Measurements from ENCODE around the gene MUSK. TPM values are rescaled to one million over a fixed set of nuclear protein-coding genes. Genes with fewer than 3 reads are reported as not detected.

The MUSK gene
- total and polyA plus RNA-seq, 2 donors (not counting 3 experiments of a cell fraction or from before 2014, with no cell fraction given): 0.08 TPM; not detected in 1

DNA sequence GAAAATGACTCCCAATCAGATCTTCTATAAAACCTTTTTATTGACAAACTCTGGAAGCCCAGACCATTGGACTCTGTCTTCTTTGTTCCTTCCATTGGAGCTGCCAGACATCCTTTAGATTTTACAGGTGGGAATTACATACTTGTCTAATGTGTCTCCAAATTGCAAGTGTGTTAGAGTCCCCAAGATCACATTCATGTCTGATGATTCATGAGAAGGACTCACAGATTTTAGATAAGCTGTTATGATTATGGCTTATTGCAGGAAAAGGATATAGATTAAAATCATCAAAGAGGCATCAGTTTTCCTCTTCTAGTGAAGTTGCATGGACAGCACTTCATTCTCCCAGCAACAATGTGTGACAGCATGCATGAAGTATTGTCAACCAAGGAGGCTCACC, 70.4 kb downstream of the MUSK start:
- H3K9me3 ChIP-seq (replicated peaks; ENCODE audit: control insufficient read depth, insufficient read depth, low read length): no peaks in the 10 kb centered on the region
- H4K20me1 ChIP-seq (replicated peaks; ENCODE audit: control insufficient read depth, extremely low read depth, insufficient read depth, low read length): no peaks in the 10 kb centered on the region
- dilution Hi-C loops (cut with MboI; ENCODE audit: extremely low pct_ligation_motif_present, low sequenced_read_pairs) (no loop called here), intact Hi-C loops (cut with micrococcal nuclease) (no loop called here)
- FAIRE-seq (no peak), DNase-seq (ENCODE audit: low read depth, low spot score) (no peak)
- H3K9ac ChIP-seq (replicated peaks; ENCODE audit: extremely low read depth, insufficient read depth, low read length): no peak overlapping the region
- no peak overlapping the region for H3K27ac ChIP-seq (ENCODE audit: insufficient read depth, low read depth, low read length)
- no peak overlapping the region for H2AFZ ChIP-seq (ENCODE audit: low read depth, low read length)
- H3K4me1 ChIP-seq (ENCODE audit: control insufficient read depth, extremely low read depth, insufficient read depth, low read length): peaks cover 18% of the 10 kb centered on the region
- H3K9me1 ChIP-seq (replicated peaks; ENCODE audit: control insufficient read depth, extremely low read depth, insufficient read depth, low read length): no peaks in the 10 kb centered on the region
- H3K4me2 ChIP-seq (ENCODE audit: insufficient read depth, low read length): no peak overlapping the region
- POLR2A ChIA-PET: no interaction called here
- H3K36me3 ChIP-seq (ENCODE audit: control insufficient read depth in 2 of 2, extremely low read depth in 1 of 2, insufficient read depth in 2 of 2, low read length in 2 of 2): no peaks in the 10 kb centered on the region
- no peaks in the 10 kb centered on the region for H3K79me2 ChIP-seq (ENCODE audit: control insufficient read depth, insufficient read depth, low read length)
- TF ChIP-seq GATA2 (IDR thresholded peaks at IDR 0.05; ENCODE audit: insufficient read depth, insufficient read length, low read depth, low read length) (peak; percentile 90), POLR2AphosphoS5 (IDR thresholded peaks at IDR 0.05; ENCODE audit: insufficient read depth, low read depth, low read length) (peak; percentile 29), EZH2 (IDR thresholded peaks at IDR 0.05; ENCODE audit: borderline replicate concordance, low read depth, low read length, severe bottlenecking) (no peak), JUN (IDR thresholded peaks at IDR 0.05; ENCODE audit: borderline replicate concordance, insufficient read depth, insufficient read length, low read depth) (no peak), FOS (IDR thresholded peaks at IDR 0.05; ENCODE audit: borderline replicate concordance, insufficient read depth, low read length) (peak; percentile 43)
- TF ChIP-seq, protein P1, sequence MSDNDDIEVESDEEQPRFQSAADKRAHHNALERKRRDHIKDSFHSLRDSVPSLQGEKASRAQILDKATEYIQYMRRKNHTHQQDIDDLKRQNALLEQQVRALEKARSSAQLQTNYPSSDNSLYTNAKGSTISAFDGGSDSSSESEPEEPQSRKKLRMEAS (IDR thresholded peaks at IDR 0.05; ENCODE audit: insufficient read depth, insufficient read length): no peak
- CTCF ChIA-PET: no interaction called here
- H3K4me3 ChIP-seq (replicated peaks in 1 of 3; ENCODE audit: insufficient read depth in 1 of 3, low read depth in 1 of 3, low read length in 3 of 3): no peak overlapping the region
- no TSS peak for BruUV-seq (replicated peaks)
- H3K27me3 ChIP-seq (ENCODE audit: control insufficient read depth in 2 of 2, insufficient read depth in 2 of 2, low read length in 2 of 2): no peaks in the 10 kb centered on the region

GRCh38 chr9:110742741-110743371, 74.3 kb downstream of the MUSK start:
- DNase-seq (ENCODE audit: low read depth, low spot score) (peak; percentile 86), FAIRE-seq (peak; percentile 58)
- TF ChIP-seq POLR2AphosphoS5 (IDR thresholded peaks at IDR 0.05; ENCODE audit: insufficient read depth, low read depth, low read length): no peak
- TF ChIP-seq JUN (IDR thresholded peaks at IDR 0.05; ENCODE audit: borderline replicate concordance, insufficient read depth, insufficient read length, low read depth): peak; percentile 57
- TF ChIP-seq GATA2 (IDR thresholded peaks at IDR 0.05; ENCODE audit: insufficient read depth, insufficient read length, low read depth, low read length): no peak
- TF ChIP-seq FOS (IDR thresholded peaks at IDR 0.05; ENCODE audit: borderline replicate concordance, insufficient read depth, low read length): peak; percentile 59
- CTCF ChIA-PET: no interaction called here
- BruUV-seq (replicated peaks): TSS peak; percentile 92
- dilution Hi-C loops (cut with MboI; ENCODE audit: extremely low pct_ligation_motif_present, low sequenced_read_pairs) (no loop called here), intact Hi-C loops (cut with micrococcal nuclease) (loop anchor here (1.0 to 5.0 kb wide), 3 partner anchors 9 to 54 kb away; no protein-coding TSS in a partner anchor)
- Histone ChIP-seq H3K9ac (replicated peaks; ENCODE audit: extremely low read depth, insufficient read depth, low read length) (peak overlapping the region; percentile 81), H3K4me2 (ENCODE audit: insufficient read depth, low read length) (peak overlapping the region; percentile 88), H3K4me3 (replicated peaks in 1 of 3; ENCODE audit: insufficient read depth in 1 of 3, low read depth in 1 of 3, low read length in 3 of 3) (peak overlapping the region in 1 of 3 experiments; percentile 46), H4K20me1 (replicated peaks; ENCODE audit: control insufficient read depth, extremely low read depth, insufficient read depth, low read length) (no peaks in the 10 kb centered on the region), H3K9me3 (replicated peaks; ENCODE audit: control insufficient read depth, insufficient read depth, low read length) (no peaks in the 10 kb centered on the region), H3K27ac (ENCODE audit: insufficient read depth, low read depth, low read length) (peak overlapping the region; percentile 95), H3K27me3 (ENCODE audit: control insufficient read depth in 2 of 2, insufficient read depth in 2 of 2, low read length in 2 of 2) (no peaks in the 10 kb centered on the region), H3K4me1 (ENCODE audit: control insufficient read depth, extremely low read depth, insufficient read depth, low read length) (peaks cover 49% of the 10 kb centered on the region), H3K9me1 (replicated peaks; ENCODE audit: control insufficient read depth, extremely low read depth, insufficient read depth, low read length) (no peaks in the 10 kb centered on the region), H2AFZ (ENCODE audit: low read depth, low read length) (peak overlapping the region; percentile 86), H3K79me2 (ENCODE audit: control insufficient read depth, insufficient read depth, low read length) (no peaks in the 10 kb centered on the region), H3K36me3 (ENCODE audit: control insufficient read depth in 2 of 2, extremely low read depth in 1 of 2, insufficient read depth in 2 of 2, low read length in 2 of 2) (no peaks in the 10 kb centered on the region)
- POLR2A ChIA-PET: no interaction called here

Measured in endothelial cell of umbilical vein (primary cell).